ACC112 (cell line): ENCODE results near the gene USP48.

Experiments used
- H2AFZ ChIP-seq: fragments of 200-600 bp; sonication (generic); one replicate; pipeline ENCODE4 v1.6.0; 2017; ENCODE audit warnings: antibody characterized with exemption, low read length; ENCODE audit not compliant: unreplicated experiment
- H3K27ac ChIP-seq: fragments of 200-600 bp; sonication (generic); 2 replicates; pipeline ENCODE4 v1.5.1; 2014; ENCODE audit warnings: low read depth, mild to moderate bottlenecking, antibody characterized with exemption, low read length, moderate library complexity
- H3K27me3 ChIP-seq: fragments of 200-600 bp; sonication (generic); 2 replicates; pipeline ENCODE4 v1.6.1; 2014; ENCODE audit warnings: mild to moderate bottlenecking, antibody characterized with exemption, low read length, moderate library complexity, mixed read lengths; ENCODE audit not compliant: insufficient read depth
- H3K36me3 ChIP-seq: fragments of 200-600 bp; sonication (generic); 2 replicates; pipeline ENCODE4 v1.6.1; 2016; ENCODE audit warnings: mild to moderate bottlenecking, antibody characterized with exemption, low read length, moderate library complexity, mixed read lengths; ENCODE audit not compliant: insufficient read depth
- H3K4me1 ChIP-seq: fragments of 200-600 bp; sonication (generic); one replicate; pipeline ENCODE4 v1.6.1; 2016; ENCODE audit warnings: low read length, mixed read lengths; ENCODE audit not compliant: insufficient read depth, unreplicated experiment, control insufficient read depth
- H3K4me3 ChIP-seq: fragments of 200-600 bp; sonication (generic); 2 replicates; pipeline ENCODE4 v1.5.1; 2014; ENCODE audit warnings: mild to moderate bottlenecking, low read depth, low read length
- H3K79me2 ChIP-seq: fragments of 200-600 bp; sonication (generic); one replicate; pipeline ENCODE4 v1.6.0; 2016; ENCODE audit warnings: low read length; ENCODE audit not compliant: control insufficient read depth, unreplicated experiment, insufficient read depth

USP48 gene

GRCh38 chr1:21659924-21660326 lies 123.0 kb downstream of the USP48 start:
- Histone ChIP-seq H3K27ac (no peak overlapping the region), H3K79me2 (no peaks in the 10 kb centered on the region)

GRCh38 chr1:21659099-21659923 lies 123.6 kb downstream of the USP48 start:
- no peak overlapping the region for H3K4me3 ChIP-seq
- H3K27me3 ChIP-seq: peaks cover 21% of the 10 kb centered on the region
- no peak overlapping the region for H3K27ac ChIP-seq
- no peaks in the 10 kb centered on the region for H3K79me2 ChIP-seq
- H2AFZ ChIP-seq: no peak overlapping the region
- H3K36me3 ChIP-seq: no peaks in the 10 kb centered on the region
- H3K4me1 ChIP-seq: no peaks in the 10 kb centered on the region

More at GRCh38 chr1:21659924-21660326, 123.0 kb downstream of the USP48 start:
- H3K36me3 ChIP-seq: no peaks in the 10 kb centered on the region
- H2AFZ ChIP-seq: no peak overlapping the region
- H3K4me3 ChIP-seq: no peak overlapping the region
- peaks cover 21% of the 10 kb centered on the region for H3K27me3 ChIP-seq
- H3K4me1 ChIP-seq: no peaks in the 10 kb centered on the region

DNA sequence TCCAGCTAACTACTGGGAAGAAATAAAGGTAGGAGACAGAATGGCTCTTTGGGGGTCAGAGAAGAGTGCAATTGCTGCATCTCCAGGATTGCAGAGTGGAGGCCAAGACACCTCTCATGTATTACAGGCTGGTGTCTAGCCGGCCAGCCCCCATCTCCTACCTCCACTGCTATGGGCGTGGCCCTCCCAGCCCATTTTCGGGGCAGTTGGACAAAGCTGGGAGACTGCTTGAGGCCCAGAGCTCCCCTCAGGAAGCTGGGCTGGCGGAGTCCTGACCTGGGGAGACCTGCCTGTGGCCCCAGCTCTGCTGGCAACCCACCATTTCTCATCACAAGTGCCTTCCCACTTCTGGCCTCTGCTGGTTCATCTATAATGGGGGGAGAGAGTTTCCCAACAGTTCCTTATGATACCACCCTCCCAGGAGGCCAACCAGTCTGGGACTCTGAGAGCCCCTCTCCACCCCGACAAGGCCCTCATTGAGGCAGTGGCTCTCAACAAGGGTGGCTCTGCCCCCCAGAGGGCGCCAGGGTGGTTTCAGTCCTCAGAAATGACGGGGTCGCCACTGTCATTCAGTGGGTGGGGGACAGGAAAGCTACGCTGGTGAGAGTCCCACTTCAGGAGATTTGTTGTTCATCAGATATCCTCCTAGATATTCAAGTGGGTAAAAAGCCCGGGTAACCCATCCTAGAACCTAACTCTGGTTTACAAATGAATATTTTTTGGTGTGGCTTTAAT lies 125.3 kb downstream of the USP48 start:
- H3K4me3 ChIP-seq: no peak overlapping the region
- H3K36me3 ChIP-seq: no peaks in the 10 kb centered on the region
- no peaks in the 10 kb centered on the region for H3K79me2 ChIP-seq
- no peak overlapping the region for H3K27ac ChIP-seq
- H2AFZ ChIP-seq: no peak overlapping the region
- no peaks in the 10 kb centered on the region for H3K4me1 ChIP-seq
- peaks cover 25% of the 10 kb centered on the region for H3K27me3 ChIP-seq

GRCh38 chr1:21655748-21656147 lies 127.2 kb downstream of the USP48 start:
- H3K27ac ChIP-seq: no peak overlapping the region

GRCh38 chr1:21655259-21655658 lies 127.7 kb downstream of the USP48 start:
- no peak overlapping the region for H2AFZ ChIP-seq
- peaks cover 31% of the 10 kb centered on the region for H3K27me3 ChIP-seq
- H3K27ac ChIP-seq: no peak overlapping the region
- no peak overlapping the region for H3K4me3 ChIP-seq
- no peaks in the 10 kb centered on the region for H3K79me2 ChIP-seq
- peaks cover 6% of the 10 kb centered on the region for H3K4me1 ChIP-seq
- no peaks in the 10 kb centered on the region for H3K36me3 ChIP-seq

More at GRCh38 chr1:21655748-21656147, 127.2 kb downstream of the USP48 start:
- Histone ChIP-seq H3K4me3 (no peak overlapping the region), H3K36me3 (no peaks in the 10 kb centered on the region), H3K4me1 (peaks cover 6% of the 10 kb centered on the region), H3K79me2 (no peaks in the 10 kb centered on the region), H3K27me3 (peaks cover 32% of the 10 kb centered on the region), H2AFZ (no peak overlapping the region)

DNA sequence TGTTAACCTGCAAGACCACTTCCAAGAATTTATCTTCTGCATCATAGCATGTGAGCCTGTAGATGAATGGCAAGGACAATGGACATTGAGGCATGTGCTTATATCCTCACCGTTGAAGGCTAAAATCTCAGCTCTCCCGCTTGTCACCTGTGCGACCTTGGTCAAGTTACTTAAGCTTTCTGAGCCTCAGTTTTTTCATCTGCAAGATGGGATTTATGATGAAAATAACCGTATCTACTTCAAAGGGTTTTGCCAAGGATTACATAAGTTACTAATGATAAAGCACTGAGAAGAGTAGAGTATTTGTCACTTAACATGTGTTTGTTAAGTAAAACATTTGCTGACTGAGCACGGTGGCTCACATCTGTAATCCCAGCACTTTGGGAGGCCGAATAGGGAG lies 128.7 kb downstream of the USP48 start:
- Histone ChIP-seq H3K4me3 (no peak overlapping the region), H3K4me1 (peaks cover 6% of the 10 kb centered on the region), H3K36me3 (no peaks in the 10 kb centered on the region), H3K79me2 (no peaks in the 10 kb centered on the region), H3K27me3 (peaks cover 32% of the 10 kb centered on the region), H3K27ac (no peak overlapping the region), H2AFZ (no peak overlapping the region)

GRCh38 chr1:21653744-21654100 lies 129.2 kb downstream of the USP48 start:
- no peak overlapping the region for H2AFZ ChIP-seq
- no peaks in the 10 kb centered on the region for H3K79me2 ChIP-seq
- no peak overlapping the region for H3K4me3 ChIP-seq
- H3K27me3 ChIP-seq: peaks cover 37% of the 10 kb centered on the region
- H3K36me3 ChIP-seq: no peaks in the 10 kb centered on the region
- no peak overlapping the region for H3K27ac ChIP-seq
- peaks cover 6% of the 10 kb centered on the region for H3K4me1 ChIP-seq

- Histone ChIP-seq H2AFZ (no peak overlapping the region), H3K79me2 (no peaks in the 10 kb centered on the region), H3K4me3 (no peak overlapping the region), H3K27ac (no peak overlapping the region), H3K36me3 (no peaks in the 10 kb centered on the region), H3K4me1 (peaks cover 6% of the 10 kb centered on the region), H3K27me3 (peaks cover 40% of the 10 kb centered on the region)
Measured at GRCh38 chr1:21652937-21653743, 129.8 kb downstream of the USP48 start.

GRCh38 chr1:21652101-21652936 lies 130.6 kb downstream of the USP48 start:
- Histone ChIP-seq H3K79me2 (no peaks in the 10 kb centered on the region), H3K4me1 (peaks cover 6% of the 10 kb centered on the region), H3K27me3 (peaks cover 40% of the 10 kb centered on the region), H3K27ac (no peak overlapping the region), H2AFZ (no peak overlapping the region), H3K36me3 (no peaks in the 10 kb centered on the region), H3K4me3 (no peak overlapping the region)
